C4-2B (cell line): ENCODE measurements around the gene CNOT1.

ENCODE experiments used
- CTCF ChIP-seq: fragments of 450-650 bp; conservative IDR thresholded peaks from 2 replicates; pipeline ENCODE4 v1.5.1; 2017; ENCODE audit warnings: mild to moderate bottlenecking
- ZFX ChIP-seq: fragments of 450-650 bp; IDR thresholded peaks from 2 replicates; pipeline ENCODE4 v1.6.1; 2017

- TF ChIP-seq CTCF (no peak), ZFX (no peak)
Observed at GRCh38 chr16:58656899-58657298, 27.3 kb upstream of the CNOT1 start.
